GM23338 (cell line): ENCODE results near the gene SLC35F1.

Source experiments
- EZH2 ChIP-seq: fragments of 200-600 bp; sonication (generic); IDR thresholded peaks from one replicate; pipeline ENCODE4 v1.8.0; 2017; ENCODE audit warnings: antibody characterized with exemption, mild to moderate bottlenecking, low read depth; ENCODE audit not compliant: unreplicated experiment
- JUNB ChIP-seq: IDR thresholded peaks from one replicate; pipeline ENCODE4 v1.6.1; 2016; ENCODE audit warnings: antibody characterized with exemption; ENCODE audit not compliant: unreplicated experiment
- POLR2AphosphoS5 ChIP-seq: IDR thresholded peaks from 2 replicates; pipeline ENCODE4 v1.6.1; 2016; ENCODE audit warnings: antibody characterized with exemption, low read depth
- TF ChIP-seq, protein P1 (sequence below), 2 experiments: fragments of 200-600 bp in 1 of 2; sonication (generic) in 1 of 2; conservative IDR thresholded peaks; 2 replicates each; pipeline versions ENCODE4 v1.5.1 to v1.6.1; 2016 to 2017; ENCODE audit warnings: antibody characterized with exemption in 2 of 2, low read depth in 2 of 2, mild to moderate bottlenecking in 2 of 2, moderate library complexity in 1 of 2
- TF ChIP-seq, protein P2 (sequence below): IDR thresholded peaks from 2 replicates; pipeline ENCODE4 v1.6.1; 2016; ENCODE audit warnings: antibody characterized with exemption

DNA sequence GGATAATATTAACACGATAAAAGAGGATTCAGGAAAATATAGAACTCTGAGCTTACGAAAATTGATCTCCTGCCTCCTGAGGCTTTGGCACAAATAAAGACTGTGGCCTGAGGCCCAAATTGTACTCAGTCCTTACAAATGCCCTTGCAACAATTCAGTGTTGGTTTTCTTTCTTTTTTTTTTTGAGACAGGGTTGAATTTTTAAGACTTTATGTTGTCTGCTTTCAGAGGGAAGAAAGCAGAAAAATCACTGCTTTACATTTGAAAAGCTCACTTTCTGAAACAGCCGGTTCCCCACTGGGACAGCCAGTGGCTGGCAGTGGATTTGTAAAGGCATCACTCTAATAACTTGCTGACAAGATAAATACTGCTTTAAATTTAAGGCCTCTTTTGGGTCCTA is 290.5 kb downstream of the SLC35F1 start:
- TF ChIP-seq EZH2 (no peak), POLR2AphosphoS5 (no peak), JUNB (no peak)
- TF ChIP-seq, protein P1, sequence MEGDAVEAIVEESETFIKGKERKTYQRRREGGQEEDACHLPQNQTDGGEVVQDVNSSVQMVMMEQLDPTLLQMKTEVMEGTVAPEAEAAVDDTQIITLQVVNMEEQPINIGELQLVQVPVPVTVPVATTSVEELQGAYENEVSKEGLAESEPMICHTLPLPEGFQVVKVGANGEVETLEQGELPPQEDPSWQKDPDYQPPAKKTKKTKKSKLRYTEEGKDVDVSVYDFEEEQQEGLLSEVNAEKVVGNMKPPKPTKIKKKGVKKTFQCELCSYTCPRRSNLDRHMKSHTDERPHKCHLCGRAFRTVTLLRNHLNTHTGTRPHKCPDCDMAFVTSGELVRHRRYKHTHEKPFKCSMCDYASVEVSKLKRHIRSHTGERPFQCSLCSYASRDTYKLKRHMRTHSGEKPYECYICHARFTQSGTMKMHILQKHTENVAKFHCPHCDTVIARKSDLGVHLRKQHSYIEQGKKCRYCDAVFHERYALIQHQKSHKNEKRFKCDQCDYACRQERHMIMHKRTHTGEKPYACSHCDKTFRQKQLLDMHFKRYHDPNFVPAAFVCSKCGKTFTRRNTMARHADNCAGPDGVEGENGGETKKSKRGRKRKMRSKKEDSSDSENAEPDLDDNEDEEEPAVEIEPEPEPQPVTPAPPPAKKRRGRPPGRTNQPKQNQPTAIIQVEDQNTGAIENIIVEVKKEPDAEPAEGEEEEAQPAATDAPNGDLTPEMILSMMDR (conservative IDR thresholded peaks at IDR 0.05; ENCODE audit: low read depth in 2 of 2) = no peak
- TF ChIP-seq, protein P2, sequence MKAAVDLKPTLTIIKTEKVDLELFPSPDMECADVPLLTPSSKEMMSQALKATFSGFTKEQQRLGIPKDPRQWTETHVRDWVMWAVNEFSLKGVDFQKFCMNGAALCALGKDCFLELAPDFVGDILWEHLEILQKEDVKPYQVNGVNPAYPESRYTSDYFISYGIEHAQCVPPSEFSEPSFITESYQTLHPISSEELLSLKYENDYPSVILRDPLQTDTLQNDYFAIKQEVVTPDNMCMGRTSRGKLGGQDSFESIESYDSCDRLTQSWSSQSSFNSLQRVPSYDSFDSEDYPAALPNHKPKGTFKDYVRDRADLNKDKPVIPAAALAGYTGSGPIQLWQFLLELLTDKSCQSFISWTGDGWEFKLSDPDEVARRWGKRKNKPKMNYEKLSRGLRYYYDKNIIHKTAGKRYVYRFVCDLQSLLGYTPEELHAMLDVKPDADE = no peak
